GM12892 (cell line): Measurements from ENCODE around the gene SH3RF1.

Experiments used
- POLR2A ChIP-seq: IDR thresholded peaks from 2 replicates; pipeline ENCODE4 v1.6.1; 2011; ENCODE audit warnings: low read depth, low read length, control low read depth
- POLR2AphosphoS5 ChIP-seq: IDR thresholded peaks from 2 replicates; pipeline ENCODE4 v1.6.1; 2011; ENCODE audit warnings: low read depth, low read length, control low read depth

GRCh38 chr4:169154121-169154520, 116.6 kb downstream of the SH3RF1 start:
- TF ChIP-seq POLR2A (no peak), POLR2AphosphoS5 (no peak)
